ENCODE results near the gene TMEM250.

The TMEM250 gene

GRCh38 chr9:136133959-136134484 lies 15.3 kb upstream of the TMEM250 start:
- no peak for FAIRE-seq
- no peak for DNase-seq (ENCODE audit: extremely low spot score, insufficient read length, low read depth)

- FAIRE-seq, result no peak
- no peak for DNase-seq (ENCODE audit: extremely low spot score, insufficient read length, low read depth)
These were observed 14.7 kb upstream of the TMEM250 start for GRCh38 chr9:136133191-136133958.

GRCh38 chr9:136132512-136133050 lies 13.9 kb upstream of the TMEM250 start:
- FAIRE-seq (no peak), DNase-seq (ENCODE audit: extremely low spot score, insufficient read length, low read depth) (no peak)

GRCh38 chr9:136131629-136132511 lies 13.2 kb upstream of the TMEM250 start:
- FAIRE-seq (no peak), DNase-seq (ENCODE audit: extremely low spot score, insufficient read length, low read depth) (no peak)

- no peak for DNase-seq (ENCODE audit: extremely low spot score, insufficient read length, low read depth)
- no peak for FAIRE-seq
These were observed 10.5 kb upstream of the TMEM250 start for GRCh38 chr9:136129176-136129575.

- DNase-seq (ENCODE audit: extremely low spot score, insufficient read length, low read depth), result no peak
- FAIRE-seq, result no peak
These were observed 9.8 kb upstream of the TMEM250 start for GRCh38 chr9:136128436-136128835.

- FAIRE-seq (no peak), DNase-seq (ENCODE audit: extremely low spot score, insufficient read length, low read depth) (no peak)
These were observed 8.6 kb upstream of the TMEM250 start for GRCh38 chr9:136127313-136127712.

GRCh38 chr9:136124976-136125692 lies 6.5 kb upstream of the TMEM250 start:
- FAIRE-seq (no peak), DNase-seq (ENCODE audit: extremely low spot score, insufficient read length, low read depth) (no peak)

GRCh38 chr9:136122425-136123383 lies 4.0 kb upstream of the TMEM250 start:
- peak; percentile 79 for FAIRE-seq
- DNase-seq (ENCODE audit: extremely low spot score, insufficient read length, low read depth), result no peak

GRCh38 chr9:136121801-136122200 lies 3.1 kb upstream of the TMEM250 start:
- FAIRE-seq (no peak), DNase-seq (ENCODE audit: extremely low spot score, insufficient read length, low read depth) (no peak)

GRCh38 chr9:136120438-136120844 lies 1.8 kb upstream of the TMEM250 start:
- FAIRE-seq, result no peak
- DNase-seq (ENCODE audit: extremely low spot score, insufficient read length, low read depth), result no peak

GRCh38 chr9:136119883-136120393 lies 1.3 kb upstream of the TMEM250 start:
- DNase-seq (ENCODE audit: extremely low spot score, insufficient read length, low read depth), result no peak
- FAIRE-seq, result no peak

- FAIRE-seq (no peak), DNase-seq (ENCODE audit: extremely low spot score, insufficient read length, low read depth) (no peak)
These were observed 597 bp upstream of the TMEM250 start for GRCh38 chr9:136119061-136119882.

- FAIRE-seq (no peak), DNase-seq (ENCODE audit: extremely low spot score, insufficient read length, low read depth) (no peak)
These were observed 757 bp downstream of the TMEM250 start for GRCh38 chr9:136117916-136118319.

- DNase-seq (ENCODE audit: extremely low spot score, insufficient read length, low read depth) (no peak), FAIRE-seq (peak; percentile 46)
These were observed 1.3 kb downstream of the TMEM250 start for GRCh38 chr9:136117291-136117915.

GRCh38 chr9:136116360-136117098 lies 2.1 kb downstream of the TMEM250 start:
- FAIRE-seq (no peak), DNase-seq (ENCODE audit: extremely low spot score, insufficient read length, low read depth) (no peak)
